Dendritic cell treated with granulocyte-macrophage colony-stimulating factor and Interleukin-4, amounts not matched to agents 40 ng/mL and 50 ng/mL, for 4 days (primary cell): ENCODE results near the gene TEDC1.

Experiments used
- H3K27ac Mint-ChIP-seq: one replicate; pipeline ENCODE4 v1.8.0; 2022; ENCODE audit warnings: mild to moderate bottlenecking, mixed read lengths
- H3K27me3 Mint-ChIP-seq: one replicate; pipeline ENCODE4 v1.8.0; 2022; ENCODE audit warnings: mild to moderate bottlenecking, mixed read lengths
- H3K36me3 Mint-ChIP-seq: one replicate; pipeline ENCODE4 v1.8.0; 2022; ENCODE audit warnings: low read depth, mixed read lengths
- H3K4me1 Mint-ChIP-seq: one replicate; pipeline ENCODE4 v1.8.0; 2022; ENCODE audit warnings: low read depth, mixed read lengths
- H3K4me3 Mint-ChIP-seq: one replicate; pipeline ENCODE4 v1.8.0; 2022; ENCODE audit warnings: mild to moderate bottlenecking, moderate library complexity, mixed read lengths
- H3K9me3 Mint-ChIP-seq: one replicate; pipeline ENCODE4 v1.8.0; 2022; ENCODE audit warnings: mixed read lengths
- intact Hi-C: fragments of 100-400 bp; cut with micrococcal nuclease; formaldehyde crosslinking; loops from one replicate; pipeline ENCODE4 v1.15.0; 2022

Gene TEDC1, protein sequence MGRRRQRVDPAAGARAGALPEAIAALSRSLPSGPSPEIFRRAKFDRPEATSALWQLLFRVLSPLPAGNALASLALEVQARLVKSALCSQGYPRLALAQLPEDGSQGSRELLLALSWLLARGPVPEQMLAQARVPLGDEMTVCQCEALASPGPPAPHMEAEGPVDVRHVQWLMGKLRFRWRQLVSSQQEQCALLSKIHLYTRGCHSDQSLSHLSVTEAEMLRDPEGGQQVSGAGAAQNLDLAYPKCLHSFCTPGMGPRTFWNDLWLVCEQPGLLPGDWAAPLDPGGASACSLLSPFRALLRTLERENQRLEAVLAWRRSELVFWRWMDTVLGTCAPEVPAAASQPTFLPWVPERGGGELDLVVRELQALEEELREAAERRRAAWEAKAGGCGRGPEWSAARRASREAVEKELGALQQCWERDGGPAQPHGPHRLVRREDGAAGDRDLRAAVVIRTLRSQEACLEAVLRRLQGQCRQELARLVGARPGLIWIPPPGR

DNA sequence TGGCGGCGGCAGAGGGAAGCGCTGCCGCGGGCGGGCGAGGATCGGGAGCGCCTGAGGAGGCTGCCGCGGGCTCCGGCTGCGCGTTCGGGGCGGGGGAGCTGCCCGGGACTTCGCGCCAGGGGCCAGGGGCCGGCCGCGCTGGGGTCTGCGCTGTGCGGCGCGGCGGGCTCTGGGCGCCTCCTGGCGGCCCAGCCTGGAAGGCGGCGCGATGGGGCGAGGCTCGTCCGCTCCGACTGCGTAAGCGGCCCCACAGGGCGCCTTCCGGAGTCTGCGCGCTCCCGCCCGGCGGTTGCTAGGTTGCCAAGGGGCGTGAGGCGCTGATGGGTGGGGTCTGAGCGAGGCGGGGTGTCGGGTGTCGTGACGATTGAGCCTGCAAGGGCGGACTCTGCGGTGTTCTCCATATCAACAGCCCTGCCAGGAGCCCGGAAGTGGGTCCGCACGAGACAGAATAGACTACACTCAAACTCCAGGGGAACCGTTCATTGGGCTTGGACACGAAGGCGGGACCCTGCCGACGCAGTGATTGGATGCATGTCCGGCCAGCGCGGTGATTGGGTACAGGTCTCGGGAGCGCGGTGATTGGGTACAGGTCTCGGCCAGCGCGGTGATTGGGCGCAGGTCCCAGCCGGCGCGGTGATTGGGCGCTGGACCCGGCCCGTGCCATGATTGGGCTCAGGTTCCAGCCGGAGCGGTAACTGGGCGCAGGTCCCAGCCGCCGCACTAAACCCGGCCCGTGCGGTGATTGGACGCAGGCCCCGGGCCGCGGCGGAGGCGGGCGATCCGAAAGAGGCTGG lies at the start of gene TEDC1:
TEDC1 (plus strand) TSS at position 675 of the 794 bp plus-strand sequence. CDS start 130 bp downstream, outside the sequence.
- Mint-ChIP-seq H3K4me3 (peak within 1 kb of the TSS; percentile 72), H3K36me3 (peaks cover 51% of the 10 kb centered on the region), H3K9me3 (no peaks in the 10 kb centered on the region), H3K27ac (peak within 1 kb of the TSS; percentile 100), H3K27me3 (peaks cover 12% of the 10 kb centered on the region), H3K4me1 (peaks cover 45% of the 10 kb centered on the region)
- intact Hi-C loops: loop anchor here (1.0 to 5.0 kb wide), 7 partner anchors 9 to 120 kb away; partner anchors contain the start of genes CRIP2 and TMEM121

DNA sequence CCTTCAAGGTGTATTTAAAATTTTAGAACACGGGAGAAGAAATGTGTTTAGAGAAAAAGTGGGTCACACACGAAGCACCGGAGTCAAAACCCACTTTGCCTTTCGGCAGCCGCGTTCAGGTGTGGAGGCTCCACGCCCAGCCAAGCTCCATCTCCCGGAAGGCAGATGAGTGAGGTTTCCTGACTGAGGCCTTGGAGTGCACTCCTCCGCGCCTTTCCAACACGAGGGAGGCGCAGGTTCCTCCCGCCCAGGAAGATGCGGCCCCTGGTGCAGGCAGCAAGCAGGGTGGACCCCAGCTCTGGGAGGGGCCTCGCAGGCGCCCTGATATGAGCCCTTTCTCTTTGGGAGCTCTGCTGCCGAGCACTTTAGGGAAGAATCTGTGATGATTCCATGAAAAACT lies 48.9 kb upstream of the TEDC1 start:
- H3K36me3 Mint-ChIP-seq: peaks cover 89% of the 10 kb centered on the region
- H3K27me3 Mint-ChIP-seq: no peaks in the 10 kb centered on the region
- H3K4me3 Mint-ChIP-seq: no peak overlapping the region
- intact Hi-C loops: no loop called here
- no peak overlapping the region for H3K27ac Mint-ChIP-seq
- H3K4me1 Mint-ChIP-seq: no peaks in the 10 kb centered on the region
- H3K9me3 Mint-ChIP-seq: no peaks in the 10 kb centered on the region

DNA sequence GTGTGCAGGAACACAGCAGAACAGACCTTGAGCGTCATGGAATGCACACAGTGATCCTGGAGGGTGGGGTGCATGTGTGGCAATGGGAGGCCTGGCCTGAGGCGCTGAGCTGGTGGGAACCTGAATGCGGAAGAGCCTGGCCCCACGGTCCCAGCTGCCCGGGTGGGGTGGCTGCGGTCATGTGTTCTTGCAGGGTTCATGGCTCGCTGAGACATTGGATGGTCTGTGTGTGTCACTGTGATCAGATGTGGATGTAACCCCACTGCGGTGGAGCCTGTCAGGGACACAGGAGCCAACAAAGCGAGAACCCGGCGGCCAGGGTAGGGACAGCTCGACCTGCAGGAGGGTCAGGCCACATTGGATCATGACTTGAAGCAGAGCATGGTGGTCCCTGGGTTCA lies 48.2 kb upstream of the TEDC1 start:
- intact Hi-C loops: no loop called here
- no peaks in the 10 kb centered on the region for H3K27me3 Mint-ChIP-seq
- peaks cover 89% of the 10 kb centered on the region for H3K36me3 Mint-ChIP-seq
- H3K4me3 Mint-ChIP-seq: no peak overlapping the region
- no peaks in the 10 kb centered on the region for H3K4me1 Mint-ChIP-seq
- H3K9me3 Mint-ChIP-seq: no peaks in the 10 kb centered on the region
- no peak overlapping the region for H3K27ac Mint-ChIP-seq

DNA sequence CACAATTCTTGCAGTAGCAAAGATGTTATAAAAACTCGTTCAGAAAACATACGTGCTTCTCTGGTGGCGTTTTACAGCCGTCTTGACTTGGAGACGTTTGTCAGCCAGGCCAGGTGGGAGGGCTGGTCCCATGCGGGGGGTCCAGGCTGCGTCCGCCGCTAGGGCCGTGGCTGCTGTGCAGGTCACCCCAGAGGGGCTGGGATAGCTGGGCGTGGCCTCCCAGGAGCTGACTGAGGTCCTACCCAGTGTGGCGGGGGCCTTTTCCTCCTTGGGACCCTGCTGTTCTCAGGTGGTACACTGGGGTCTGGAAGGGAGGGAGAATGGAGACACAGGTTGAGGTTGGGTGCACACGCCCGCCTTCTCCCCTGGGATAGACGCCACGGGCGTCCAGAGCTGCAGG lies 46.2 kb upstream of the TEDC1 start:
- no peak overlapping the region for H3K27ac Mint-ChIP-seq
- no peaks in the 10 kb centered on the region for H3K4me1 Mint-ChIP-seq
- intact Hi-C loops: no loop called here
- no peaks in the 10 kb centered on the region for H3K27me3 Mint-ChIP-seq
- H3K4me3 Mint-ChIP-seq: no peak overlapping the region
- H3K36me3 Mint-ChIP-seq: peaks cover 78% of the 10 kb centered on the region
- H3K9me3 Mint-ChIP-seq: no peaks in the 10 kb centered on the region

DNA sequence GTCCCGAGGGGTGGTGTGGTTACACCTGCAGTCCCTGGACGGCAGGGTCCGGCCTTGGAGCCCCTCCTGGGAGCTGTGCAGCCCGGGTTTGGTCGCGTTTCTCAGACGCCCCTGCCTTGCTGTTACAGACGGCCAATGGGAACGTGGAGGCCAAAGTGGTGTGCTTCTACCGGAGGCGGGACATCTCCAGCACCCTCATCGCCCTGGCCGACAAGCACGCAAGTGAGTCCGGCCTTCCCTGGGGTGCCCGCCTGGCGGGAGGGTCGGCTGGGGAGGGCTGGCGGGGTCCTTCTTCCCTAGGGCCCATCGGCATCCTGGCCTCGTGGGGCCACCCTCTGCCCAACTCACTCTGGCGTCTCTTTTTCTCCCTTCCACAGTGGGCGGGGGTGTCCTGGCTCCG lies 45.8 kb upstream of the TEDC1 start:
- Mint-ChIP-seq H3K4me3 (no peak overlapping the region), H3K4me1 (no peaks in the 10 kb centered on the region), H3K9me3 (no peaks in the 10 kb centered on the region), H3K27me3 (no peaks in the 10 kb centered on the region), H3K27ac (no peak overlapping the region), H3K36me3 (peaks cover 78% of the 10 kb centered on the region)
- intact Hi-C loops: no loop called here

DNA sequence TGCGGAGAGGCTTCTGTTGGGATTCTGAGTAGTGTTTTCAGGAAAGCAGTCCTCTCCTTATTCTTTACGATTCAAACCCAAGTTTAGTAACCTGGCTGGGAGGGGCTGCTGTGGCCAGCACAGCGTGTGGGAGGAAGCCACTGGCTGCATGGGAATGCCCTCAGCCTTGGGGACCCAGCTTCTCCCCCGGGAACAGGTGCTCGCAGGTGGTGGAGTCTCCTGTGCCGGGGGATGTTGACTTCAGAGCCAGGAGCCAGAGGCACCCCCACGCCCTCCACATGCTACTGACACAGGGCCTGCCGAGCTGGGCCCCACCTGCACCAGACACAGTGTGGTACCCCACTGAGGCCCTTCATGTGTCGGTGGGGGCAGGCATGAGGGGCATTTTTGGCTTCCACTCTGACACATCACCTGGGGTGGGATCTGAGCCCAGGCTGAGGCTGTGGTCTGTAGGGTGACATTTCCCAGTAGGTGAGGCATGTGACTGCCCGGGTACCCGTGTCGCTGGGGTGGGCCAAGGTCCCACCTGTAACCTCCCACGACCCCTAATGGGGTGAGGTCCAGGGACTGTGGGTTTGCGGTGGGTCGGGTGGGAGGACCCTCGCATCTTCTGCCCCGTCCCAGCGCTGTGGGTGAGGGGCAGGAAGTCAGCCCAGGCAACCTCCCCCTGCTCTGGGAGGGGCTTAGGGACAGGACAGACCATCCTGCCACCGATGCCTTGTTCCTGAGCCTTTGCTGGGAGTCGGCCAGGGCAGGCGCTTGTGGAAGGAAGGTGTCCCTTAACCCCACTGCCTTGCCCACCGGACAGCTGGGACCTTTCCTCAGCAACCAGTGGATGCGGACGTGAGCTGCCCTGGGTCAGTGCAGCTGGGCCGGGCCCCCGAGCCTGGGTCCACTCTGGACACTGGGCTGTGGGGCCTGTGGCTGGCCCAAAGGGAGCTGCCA lies 44.9 kb upstream of the TEDC1 start:
- Mint-ChIP-seq H3K36me3 (peaks cover 78% of the 10 kb centered on the region), H3K27me3 (no peaks in the 10 kb centered on the region), H3K4me1 (no peaks in the 10 kb centered on the region), H3K27ac (no peak overlapping the region), H3K9me3 (no peaks in the 10 kb centered on the region), H3K4me3 (no peak overlapping the region)
- intact Hi-C loops: no loop called here

DNA sequence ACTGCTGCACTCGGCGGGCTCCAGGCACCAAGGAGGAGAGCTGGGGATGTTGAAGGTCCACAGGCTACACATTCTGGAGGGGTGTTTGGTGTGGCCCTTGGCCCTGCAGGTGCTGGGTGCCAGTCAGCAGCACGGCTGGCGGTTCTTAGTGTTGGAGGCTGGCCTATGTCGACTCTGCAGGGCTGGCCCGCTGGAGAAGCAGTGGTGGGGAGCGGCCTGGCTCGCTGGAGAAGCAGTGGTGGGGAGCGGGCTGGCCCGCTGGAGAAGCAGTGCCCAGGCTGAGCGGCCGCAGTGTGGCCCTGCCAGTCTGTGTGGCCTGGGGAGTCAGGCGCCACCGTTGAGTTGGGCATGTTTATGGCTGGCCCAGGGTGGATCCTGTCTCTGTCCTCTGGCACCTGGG lies 44.1 kb upstream of the TEDC1 start:
- Mint-ChIP-seq H3K4me1 (no peaks in the 10 kb centered on the region), H3K36me3 (peaks cover 78% of the 10 kb centered on the region), H3K27ac (no peak overlapping the region), H3K9me3 (no peaks in the 10 kb centered on the region), H3K4me3 (no peak overlapping the region), H3K27me3 (no peaks in the 10 kb centered on the region)
- intact Hi-C loops: no loop called here

DNA sequence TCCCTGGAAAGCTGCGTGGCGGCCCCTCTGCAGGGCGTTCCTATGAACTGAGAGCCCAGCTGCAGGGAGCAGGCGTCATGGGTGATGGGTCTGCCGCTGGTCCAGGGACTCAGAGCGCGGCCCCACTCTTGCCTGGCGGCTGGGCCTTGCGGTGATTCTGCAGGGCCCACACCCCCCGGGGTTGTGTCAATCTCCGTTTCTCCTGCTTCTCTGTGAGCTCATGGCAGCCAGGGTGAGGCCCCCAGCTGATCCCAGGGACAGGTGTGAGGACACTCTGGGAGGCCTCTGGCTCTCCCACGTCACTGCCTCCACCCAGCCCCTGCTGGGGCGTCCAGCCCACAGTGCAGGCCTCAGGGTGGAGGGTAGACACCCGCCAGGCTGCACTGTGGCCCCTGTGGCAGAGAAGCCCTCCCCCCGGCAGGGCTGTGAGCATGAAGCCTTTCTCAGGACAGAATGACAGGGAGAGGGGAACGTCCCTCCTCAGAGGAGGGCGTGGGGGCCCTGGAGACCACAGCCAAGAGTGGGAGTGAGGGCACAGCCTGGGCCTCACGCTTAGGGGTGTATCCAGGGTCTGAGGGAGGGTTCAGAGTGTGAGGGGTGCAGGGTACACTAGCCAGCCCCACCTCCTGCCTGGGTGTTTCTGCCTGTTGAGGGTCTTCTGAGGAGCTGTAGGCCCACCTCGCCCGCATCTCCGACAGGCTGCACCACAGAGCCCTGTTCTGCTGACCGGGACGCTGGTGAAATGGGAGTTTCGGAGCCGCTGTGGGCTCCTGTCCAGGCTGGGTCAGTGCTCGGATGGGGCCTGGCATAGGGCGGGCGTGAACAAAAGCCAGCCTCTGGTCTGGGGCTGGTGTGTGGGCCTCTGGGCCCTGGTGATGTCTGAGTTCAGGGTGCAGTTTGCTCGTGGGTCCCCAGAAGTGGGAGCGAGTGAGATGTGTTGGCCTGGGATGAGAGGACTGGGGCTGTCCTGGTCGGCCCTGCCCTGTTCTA lies 43.1 kb upstream of the TEDC1 start:
- H3K27me3 Mint-ChIP-seq: no peaks in the 10 kb centered on the region
- intact Hi-C loops: loop anchor here (1.0 to 2.0 kb wide), 3 partner anchors 43 to 81 kb away; partner anchors contain the start of gene TEDC1
- no peak overlapping the region for H3K27ac Mint-ChIP-seq
- no peak overlapping the region for H3K4me3 Mint-ChIP-seq
- H3K9me3 Mint-ChIP-seq: no peaks in the 10 kb centered on the region
- H3K4me1 Mint-ChIP-seq: no peaks in the 10 kb centered on the region
- peaks cover 78% of the 10 kb centered on the region for H3K36me3 Mint-ChIP-seq

DNA sequence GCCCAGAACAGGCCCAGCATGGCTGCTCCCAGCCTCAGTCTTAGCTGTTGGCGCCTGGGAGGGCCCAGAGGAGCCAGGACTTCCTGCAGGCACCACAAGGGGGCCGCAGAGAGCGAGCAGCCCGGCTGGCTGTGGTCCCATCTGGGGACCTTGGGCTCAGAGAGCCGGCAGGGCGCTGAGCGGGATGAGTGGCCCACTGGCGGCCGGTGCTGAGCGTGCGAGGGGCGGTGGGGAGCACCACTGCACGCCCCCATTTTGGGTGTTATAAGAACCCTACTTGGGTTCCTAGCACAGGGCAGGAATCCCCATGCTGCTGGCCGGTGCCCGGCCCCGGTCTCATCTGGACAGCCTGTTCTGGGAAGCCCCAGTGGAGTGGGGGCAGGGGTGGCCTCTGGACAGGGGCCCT lies 42.3 kb upstream of the TEDC1 start:
- H3K9me3 Mint-ChIP-seq: no peaks in the 10 kb centered on the region
- no peak overlapping the region for H3K27ac Mint-ChIP-seq
- intact Hi-C loops: loop anchor here (1.0 to 2.0 kb wide), 3 partner anchors 42 to 80 kb away; partner anchors contain the start of gene TEDC1
- H3K4me1 Mint-ChIP-seq: no peaks in the 10 kb centered on the region
- H3K4me3 Mint-ChIP-seq: no peak overlapping the region
- peaks cover 79% of the 10 kb centered on the region for H3K36me3 Mint-ChIP-seq
- H3K27me3 Mint-ChIP-seq: no peaks in the 10 kb centered on the region

DNA sequence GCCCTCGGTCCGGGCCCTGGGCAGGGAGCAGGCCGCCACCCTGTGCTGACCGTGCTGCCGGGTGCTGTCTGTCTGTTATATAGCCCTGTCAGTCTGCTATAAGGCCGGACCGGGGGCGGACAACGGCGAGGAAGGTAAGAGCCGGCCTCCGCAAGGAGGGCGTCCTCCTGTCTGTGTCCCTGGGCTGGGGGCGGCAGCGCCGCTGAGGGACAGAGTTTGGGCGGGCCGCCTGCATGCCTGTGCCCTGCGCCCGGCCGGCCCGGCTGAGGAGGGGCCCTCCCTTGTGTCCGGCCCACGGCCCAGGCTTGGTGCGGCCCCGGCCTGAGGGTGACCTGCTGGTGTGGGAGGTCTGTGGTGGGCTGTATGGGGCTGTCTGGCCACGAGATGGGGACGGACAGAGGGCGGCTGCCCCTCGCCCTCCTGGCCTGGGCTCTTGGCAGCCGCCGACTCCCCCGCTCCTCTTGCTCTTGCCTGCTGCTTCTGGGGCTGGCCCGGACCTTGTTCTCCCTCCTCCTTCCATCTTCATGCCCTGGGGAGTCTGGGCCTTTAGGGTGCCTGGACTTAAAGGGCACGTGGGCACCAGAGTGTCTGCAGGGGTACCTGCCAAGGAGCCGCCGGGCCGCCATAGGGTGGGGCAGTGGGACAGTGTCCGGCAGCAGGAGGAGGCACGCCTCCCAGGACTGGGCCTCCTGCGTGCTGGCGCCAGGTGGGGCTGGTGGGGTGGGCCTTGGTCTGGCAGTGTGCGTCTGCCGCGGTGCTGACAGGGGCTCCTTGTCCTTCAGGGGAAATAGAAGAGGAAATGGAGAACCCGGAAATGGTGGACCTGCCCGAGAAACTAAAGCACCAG lies 41.5 kb upstream of the TEDC1 start:
- Mint-ChIP-seq H3K27me3 (no peaks in the 10 kb centered on the region), H3K27ac (no peak overlapping the region), H3K9me3 (no peaks in the 10 kb centered on the region), H3K36me3 (peaks cover 87% of the 10 kb centered on the region), H3K4me3 (no peak overlapping the region), H3K4me1 (no peaks in the 10 kb centered on the region)
- intact Hi-C loops: loop anchor here (2.0 kb wide), 2 partner anchors 41 to 79 kb away; partner anchors contain the start of gene TEDC1

DNA sequence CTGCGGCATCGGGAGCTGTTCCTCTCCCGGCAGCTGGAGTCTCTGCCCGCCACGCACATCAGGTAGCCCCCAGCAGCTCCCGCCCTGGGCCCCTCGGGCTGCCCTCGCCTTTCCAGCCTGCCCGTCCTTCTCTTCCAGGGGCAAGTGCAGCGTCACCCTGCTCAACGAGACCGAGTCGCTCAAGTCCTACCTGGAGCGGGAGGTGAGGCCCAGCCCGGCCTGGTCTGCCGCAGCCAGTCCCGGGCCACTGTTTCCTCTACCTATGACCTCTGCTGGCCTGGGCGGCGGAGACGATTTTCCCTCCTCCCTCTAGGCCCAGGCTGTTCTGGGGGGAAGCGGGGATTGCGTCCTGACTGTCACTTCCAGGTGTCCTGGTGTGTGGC lies 40.9 kb upstream of the TEDC1 start:
- H3K27ac Mint-ChIP-seq: no peak overlapping the region
- no peaks in the 10 kb centered on the region for H3K27me3 Mint-ChIP-seq
- intact Hi-C loops: no loop called here
- no peaks in the 10 kb centered on the region for H3K9me3 Mint-ChIP-seq
- no peak overlapping the region for H3K4me3 Mint-ChIP-seq
- peaks cover 87% of the 10 kb centered on the region for H3K36me3 Mint-ChIP-seq
- no peaks in the 10 kb centered on the region for H3K4me1 Mint-ChIP-seq
